Loucy (cell line): ENCODE data around the gene NTNG1.

ENCODE experiments used
- H2AFZ ChIP-seq: fragments of 200-600 bp; sonication (generic); 2 replicates; pipeline ENCODE4 v1.6.0; 2016; ENCODE audit warnings: antibody characterized with exemption, mild to moderate bottlenecking, low read length, moderate library complexity
- H3F3A ChIP-seq: fragments of 200-600 bp; 2 replicates; pipeline ENCODE4 v1.6.0; 2016; ENCODE audit warnings: antibody characterized with exemption, low read depth, mild to moderate bottlenecking
- H3K27me3 ChIP-seq: fragments of 200-600 bp; sonication (generic); 2 replicates; pipeline ENCODE4 v1.6.1; 2014; ENCODE audit warnings: low read length, mild to moderate bottlenecking; ENCODE audit not compliant: insufficient read depth, poor library complexity, severe bottlenecking
- H3K36me3 ChIP-seq: fragments of 200-600 bp; sonication (generic); 2 replicates; pipeline ENCODE4 v1.6.1; 2016; ENCODE audit warnings: low read length; ENCODE audit not compliant: insufficient read depth
- H3K4me1 ChIP-seq: fragments of 200-600 bp; sonication (generic); 2 replicates; pipeline ENCODE4 v1.5.1; 2014; ENCODE audit warnings: low read length, mild to moderate bottlenecking; ENCODE audit not compliant: insufficient read depth, poor library complexity, severe bottlenecking
- H3K4me2 ChIP-seq: fragments of 200-600 bp; sonication (generic); 2 replicates; pipeline ENCODE4 v1.6.0; 2014; ENCODE audit warnings: antibody characterized with exemption, low read length, low read depth, mild to moderate bottlenecking; ENCODE audit not compliant: poor library complexity, severe bottlenecking
- H3K4me3 ChIP-seq: fragments of 200-600 bp; sonication (generic); 2 replicates; pipeline ENCODE4 v1.5.1; 2014; ENCODE audit warnings: low read length, mild to moderate bottlenecking, mixed read lengths; ENCODE audit not compliant: poor library complexity, severe bottlenecking
- H3K79me2 ChIP-seq: fragments of 200-600 bp; sonication (generic); 2 replicates; pipeline ENCODE4 v1.6.1; 2014; ENCODE audit warnings: low read length; ENCODE audit not compliant: insufficient read depth
- H3K9ac ChIP-seq: fragments of 200-600 bp; sonication (generic); 2 replicates; pipeline ENCODE4 v1.6.0; 2014; ENCODE audit warnings: mild to moderate bottlenecking, low read depth, low read length, moderate library complexity; ENCODE audit not compliant: poor library complexity, severe bottlenecking
- H3K9me2 ChIP-seq: fragments of 200-600 bp; sonication (generic); replicated peaks from 2 replicates; pipeline ENCODE4 v1.6.1; 2016; ENCODE audit warnings: low read depth, low read length, mixed read lengths
- H3K9me3 ChIP-seq: fragments of 200-600 bp; sonication (generic); 2 replicates; pipeline ENCODE4 v1.6.1; 2014; ENCODE audit warnings: mild to moderate bottlenecking, antibody characterized with exemption, low read length, low read depth; ENCODE audit not compliant: insufficient read depth
- H4K20me1 ChIP-seq: fragments of 200-600 bp; sonication (generic); 2 replicates; pipeline ENCODE4 v1.6.0; 2014; ENCODE audit warnings: antibody characterized with exemption, low read length, mild to moderate bottlenecking; ENCODE audit not compliant: insufficient read depth, poor library complexity, severe bottlenecking
- CTCF ChIP-seq: fragments of 200-600 bp; sonication (generic); conservative IDR thresholded peaks from 2 replicates; pipeline ENCODE4 v1.5.1; 2014; ENCODE audit warnings: mild to moderate bottlenecking, antibody characterized with exemption, low read length
- EZH2phosphoT487 ChIP-seq: fragments of 200-600 bp; IDR thresholded peaks from 2 replicates; pipeline ENCODE4 v1.6.1; 2018; ENCODE audit warnings: antibody characterized with exemption, mild to moderate bottlenecking, moderate library complexity, borderline replicate concordance

The NTNG1 gene

GRCh38 chr1:107220036-107220435, 79.2 kb downstream of the NTNG1 start:
- no peaks in the 10 kb centered on the region for H3K4me1 ChIP-seq
- H3F3A ChIP-seq, result no peaks in the 10 kb centered on the region
- H3K4me3 ChIP-seq, result no peak overlapping the region
- no peaks in the 10 kb centered on the region for H3K79me2 ChIP-seq
- no peaks in the 10 kb centered on the region for H3K27me3 ChIP-seq
- no peaks in the 10 kb centered on the region for H3K9me2 ChIP-seq
- no peak overlapping the region for H3K4me2 ChIP-seq
- no peak overlapping the region for H2AFZ ChIP-seq
- H3K9ac ChIP-seq, result no peak overlapping the region
- H3K36me3 ChIP-seq, result no peaks in the 10 kb centered on the region
- no peaks in the 10 kb centered on the region for H4K20me1 ChIP-seq
- no peaks in the 10 kb centered on the region for H3K9me3 ChIP-seq
- TF ChIP-seq EZH2phosphoT487 (no peak), CTCF (no peak)

DNA sequence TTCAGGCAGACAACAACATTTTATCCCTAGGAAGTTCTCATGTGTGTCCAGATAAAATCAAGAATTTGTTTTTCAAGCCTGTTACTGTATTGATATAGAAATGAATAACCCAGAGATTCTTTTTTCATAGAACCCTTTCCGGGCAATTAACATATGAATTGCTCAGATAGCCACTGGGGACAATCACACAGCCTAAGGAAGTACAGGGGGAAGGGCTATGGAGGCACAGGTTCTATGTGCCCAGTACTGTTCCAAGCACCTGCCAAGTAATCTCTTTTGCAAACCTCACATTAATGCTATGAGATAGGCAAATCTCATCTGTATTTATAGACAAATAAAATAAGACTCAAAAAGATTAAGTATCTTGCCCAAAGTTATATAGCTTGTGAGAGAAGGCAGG, 84.9 kb downstream of the NTNG1 start:
- H3K79me2 ChIP-seq, result no peaks in the 10 kb centered on the region

DNA sequence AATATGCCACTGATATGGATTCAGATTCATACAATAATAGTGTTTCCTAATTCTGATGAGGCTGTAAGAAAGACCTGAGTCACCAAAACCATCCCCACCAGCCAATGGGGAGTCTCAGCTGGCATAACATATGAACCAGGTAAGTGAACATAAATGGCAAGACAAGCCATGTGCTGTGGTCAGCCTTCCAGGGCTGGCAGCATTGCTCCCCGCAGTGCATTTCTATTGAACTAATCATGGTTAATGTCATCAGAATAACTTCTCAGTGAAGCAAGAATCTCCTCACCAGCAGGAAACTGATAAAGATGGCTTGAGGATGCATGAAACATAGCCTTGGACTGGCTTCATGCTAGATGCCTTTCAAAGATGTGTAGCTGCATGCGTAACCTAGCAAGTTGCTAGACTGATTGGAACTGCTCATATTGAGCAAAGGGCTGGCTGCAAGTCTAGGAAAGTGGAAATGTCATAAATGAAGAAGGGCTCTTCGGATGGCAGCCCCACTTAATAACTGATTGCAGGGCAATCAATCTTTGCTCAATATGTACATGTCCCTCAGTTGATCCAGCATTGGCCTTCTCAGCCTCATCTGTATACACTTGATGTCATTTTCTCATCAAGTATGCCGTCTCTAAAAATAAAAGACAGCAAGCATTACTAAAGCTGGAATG, 88.0 kb downstream of the NTNG1 start:
- Histone ChIP-seq H3K4me3 (no peak overlapping the region), H2AFZ (no peak overlapping the region), H3K4me2 (no peak overlapping the region), H4K20me1 (no peaks in the 10 kb centered on the region), H3K79me2 (no peaks in the 10 kb centered on the region), H3K36me3 (no peaks in the 10 kb centered on the region), H3K27me3 (no peaks in the 10 kb centered on the region), H3K9me2 (no peaks in the 10 kb centered on the region), H3K4me1 (no peaks in the 10 kb centered on the region), H3F3A (no peaks in the 10 kb centered on the region), H3K9ac (no peak overlapping the region), H3K9me3 (no peaks in the 10 kb centered on the region)
- no peak for TF ChIP-seq EZH2phosphoT487
- TF ChIP-seq CTCF, result no peak

More for the DNA sequence above, 84.9 kb downstream of the NTNG1 start:
- Histone ChIP-seq H3F3A (no peaks in the 10 kb centered on the region), H3K4me1 (no peaks in the 10 kb centered on the region), H3K9ac (no peak overlapping the region), H3K4me2 (no peak overlapping the region), H2AFZ (no peak overlapping the region), H3K9me3 (no peaks in the 10 kb centered on the region), H3K4me3 (no peak overlapping the region), H3K36me3 (no peaks in the 10 kb centered on the region), H4K20me1 (no peaks in the 10 kb centered on the region), H3K27me3 (no peaks in the 10 kb centered on the region), H3K9me2 (no peaks in the 10 kb centered on the region)
- no peak for TF ChIP-seq CTCF
- no peak for TF ChIP-seq EZH2phosphoT487
